Right lobe of liver (tissue), 6 donors: ENCODE measurements around the gene ADAR. TPM values are rescaled to one million over a fixed set of nuclear protein-coding genes. Genes with fewer than 3 reads are reported as not detected.
"Not testable (repeated sequence)": the region's sequence is repeated elsewhere in the genome, so short reads cannot be mapped to it uniquely, and the experiment has no call there.

Source experiments
- ATAC-seq, 4 donors: fragments of 200-7000 bp; cut with Tn5 transposase; one replicate each; pipeline ENCODE4 v1.9.1; 2020; ENCODE audit warnings: mild to moderate bottlenecking in 4 of 4, moderate library complexity in 4 of 4
- DNase-seq, 3 donors: peaks; one replicate each; pipeline ENCODE4 v3.0.0-alpha.2; 2020
- H3K27ac ChIP-seq, 3 donors: fragments of 200-600 bp; one replicate each; pipeline ENCODE4 v1.8.0; 2022
- H3K27me3 ChIP-seq, 2 donors: fragments of 200-600 bp; one replicate each; pipeline ENCODE4 v1.8.0; 2022
- H3K36me3 ChIP-seq, 4 donors: fragments of 200-600 bp; sonication (generic) in 1 of 4; one replicate each; pipeline versions ENCODE4 v1.5.1 to v1.8.0; 2017 to 2022; ENCODE audit warnings: control low read depth in 1 of 4
- H3K4me1 ChIP-seq, 4 donors: fragments of 200-600 bp; sonication (generic) in 1 of 4; one replicate each; pipeline versions ENCODE4 v1.5.1 to v1.8.0; 2017 to 2022; ENCODE audit warnings: control low read depth in 1 of 4
- H3K4me3 ChIP-seq, 3 donors: fragments of 200-600 bp; one replicate each; pipeline ENCODE4 v1.8.0; 2022
- H3K9me3 ChIP-seq, 4 donors: fragments of 200-600 bp; sonication (generic) in 1 of 4; one replicate each; pipeline versions ENCODE4 v1.5.1 to v1.8.0; 2017 to 2022; ENCODE audit warnings: control low read depth in 1 of 4
- POLR2A ChIP-seq: fragments of 450-650 bp; IDR thresholded peaks from one replicate; pipeline ENCODE4 v1.6.1; 2017; ENCODE audit warnings: antibody characterized with exemption, mild to moderate bottlenecking
- WGBS: methylation state at CpG from one replicate; pipeline ENCODE4 v1.1.6; 2018; ENCODE audit warnings: low coverage, low lambda C conversion rate; ENCODE audit not compliant: insufficient coverage; ENCODE audit errors: missing lambda C conversion rate; 5-methylcytosine and 5-hydroxymethylcytosine counted together
- intact Hi-C, 2 donors: fragments of 100-400 bp; cut with DNase I; formaldehyde crosslinking; loops; one replicate each; pipeline versions ENCODE4 v1.11.2 to v1.14.1; 2022
- long read RNA-seq: library from polyadenylated mRNA; unstranded; transcript quantifications from one replicate; pipeline ENCODE4 v2.0.0, GENCODE V29; 2019
- total RNA-seq, 6 experiments: library from RNA; depleted of rRNA in 2 of 6; stranded (reverse); fragments of >200 nt in 2 of 6; fragmentation: NEBNext Ultra II Directional in 3 of 6; extraction: Animal tissue kit (Norgen Biotek cat#: 25700) in 3 of 6; gene quantifications; one replicate each; pipeline versions ENCODE4 v1.1.0 to v1.2.4, GENCODE V29; 2016 to 2023
- TF ChIP-seq, protein P1 (sequence below), 4 donors: fragments of 200-600 bp in 3 of 4; fragments of 450-650 bp in 1 of 4; IDR thresholded peaks; one replicate each; pipeline versions ENCODE4 v1.5.1 to v1.8.0; 2016 to 2022; ENCODE audit warnings: antibody characterized with exemption in 4 of 4, mild to moderate bottlenecking in 2 of 4
- donor health status: DM: no; HTN: yes; CAD: no.
- donor health status: DM: no; HTN: no; CAD: no.
- donor health status: DM: no; HTN: no; CAD: no.
- donor health status: DM: no; HTN: yes; CAD: no.
- donor health status: DM: no; HTN: yes; CAD: no.

Gene ADAR, protein sequence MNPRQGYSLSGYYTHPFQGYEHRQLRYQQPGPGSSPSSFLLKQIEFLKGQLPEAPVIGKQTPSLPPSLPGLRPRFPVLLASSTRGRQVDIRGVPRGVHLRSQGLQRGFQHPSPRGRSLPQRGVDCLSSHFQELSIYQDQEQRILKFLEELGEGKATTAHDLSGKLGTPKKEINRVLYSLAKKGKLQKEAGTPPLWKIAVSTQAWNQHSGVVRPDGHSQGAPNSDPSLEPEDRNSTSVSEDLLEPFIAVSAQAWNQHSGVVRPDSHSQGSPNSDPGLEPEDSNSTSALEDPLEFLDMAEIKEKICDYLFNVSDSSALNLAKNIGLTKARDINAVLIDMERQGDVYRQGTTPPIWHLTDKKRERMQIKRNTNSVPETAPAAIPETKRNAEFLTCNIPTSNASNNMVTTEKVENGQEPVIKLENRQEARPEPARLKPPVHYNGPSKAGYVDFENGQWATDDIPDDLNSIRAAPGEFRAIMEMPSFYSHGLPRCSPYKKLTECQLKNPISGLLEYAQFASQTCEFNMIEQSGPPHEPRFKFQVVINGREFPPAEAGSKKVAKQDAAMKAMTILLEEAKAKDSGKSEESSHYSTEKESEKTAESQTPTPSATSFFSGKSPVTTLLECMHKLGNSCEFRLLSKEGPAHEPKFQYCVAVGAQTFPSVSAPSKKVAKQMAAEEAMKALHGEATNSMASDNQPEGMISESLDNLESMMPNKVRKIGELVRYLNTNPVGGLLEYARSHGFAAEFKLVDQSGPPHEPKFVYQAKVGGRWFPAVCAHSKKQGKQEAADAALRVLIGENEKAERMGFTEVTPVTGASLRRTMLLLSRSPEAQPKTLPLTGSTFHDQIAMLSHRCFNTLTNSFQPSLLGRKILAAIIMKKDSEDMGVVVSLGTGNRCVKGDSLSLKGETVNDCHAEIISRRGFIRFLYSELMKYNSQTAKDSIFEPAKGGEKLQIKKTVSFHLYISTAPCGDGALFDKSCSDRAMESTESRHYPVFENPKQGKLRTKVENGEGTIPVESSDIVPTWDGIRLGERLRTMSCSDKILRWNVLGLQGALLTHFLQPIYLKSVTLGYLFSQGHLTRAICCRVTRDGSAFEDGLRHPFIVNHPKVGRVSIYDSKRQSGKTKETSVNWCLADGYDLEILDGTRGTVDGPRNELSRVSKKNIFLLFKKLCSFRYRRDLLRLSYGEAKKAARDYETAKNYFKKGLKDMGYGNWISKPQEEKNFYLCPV
- 100 to 1,000 TPM in 1 of 6 experiments, 10 to 100 TPM in 5; 69.9 to 105 (median 78.7) TPM for total RNA-seq
- long read RNA-seq, partial matches to known transcripts, result 3 of 8 reads
- long read RNA-seq, other reads (novel, unspliced or antisense), result 5 of 8 reads

DNA sequence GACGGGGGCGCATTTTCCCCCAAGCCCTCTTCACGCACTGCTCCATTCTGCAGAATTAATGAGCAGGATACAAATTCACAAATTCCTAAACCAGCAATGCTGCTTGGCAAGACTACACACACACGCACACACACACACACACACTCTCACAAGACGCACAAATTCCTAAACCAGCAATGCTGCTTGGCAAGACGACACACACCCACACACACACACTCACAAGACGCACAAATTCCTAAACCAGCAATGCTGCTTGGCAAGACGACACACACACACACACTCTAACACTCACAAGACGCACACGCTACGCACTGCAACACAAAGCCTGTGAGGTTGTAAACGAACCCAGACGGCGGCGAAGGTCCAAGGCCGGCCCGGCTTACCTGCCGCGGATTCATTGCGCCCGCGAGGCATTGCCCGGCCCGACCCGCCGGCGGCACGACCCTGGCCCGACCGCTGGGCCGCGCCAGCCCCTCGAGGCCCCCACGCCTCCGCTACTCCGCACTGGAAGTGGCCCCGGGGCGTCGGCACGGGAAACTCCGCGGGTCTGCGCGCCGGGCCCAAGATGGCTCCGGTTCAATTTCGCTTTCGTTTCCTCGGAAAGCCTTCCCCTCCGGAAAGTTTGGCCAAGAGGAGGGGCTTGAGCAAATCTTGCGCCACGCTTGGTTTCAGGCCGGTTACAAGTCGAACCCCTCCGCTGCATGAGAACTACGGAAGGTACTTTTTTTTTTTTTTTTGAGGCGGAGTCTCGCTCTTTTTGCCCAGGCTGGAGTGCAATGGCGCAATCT lies at the start of gene ADAR:
TSS of gene ADAR (minus strand) at position 578 of the 788 bp plus-strand sequence. CDS start at position 398, 180 bp downstream.
- H3K9me3 ChIP-seq, result no peaks in the 10 kb centered on the region
- DNase-seq, result peak; percentile 91 to 96 (median 95)
- no peaks in the 10 kb centered on the region for H3K36me3 ChIP-seq
- no peaks in the 10 kb centered on the region for H3K27me3 ChIP-seq
- H3K27ac ChIP-seq, result peak within 1 kb of the TSS; percentile 93 to 96 (median 95)
- peak; percentile 92 to 94 (median 93) for ATAC-seq
- intact Hi-C loops, result no loop called here
- TF ChIP-seq, protein P1, sequence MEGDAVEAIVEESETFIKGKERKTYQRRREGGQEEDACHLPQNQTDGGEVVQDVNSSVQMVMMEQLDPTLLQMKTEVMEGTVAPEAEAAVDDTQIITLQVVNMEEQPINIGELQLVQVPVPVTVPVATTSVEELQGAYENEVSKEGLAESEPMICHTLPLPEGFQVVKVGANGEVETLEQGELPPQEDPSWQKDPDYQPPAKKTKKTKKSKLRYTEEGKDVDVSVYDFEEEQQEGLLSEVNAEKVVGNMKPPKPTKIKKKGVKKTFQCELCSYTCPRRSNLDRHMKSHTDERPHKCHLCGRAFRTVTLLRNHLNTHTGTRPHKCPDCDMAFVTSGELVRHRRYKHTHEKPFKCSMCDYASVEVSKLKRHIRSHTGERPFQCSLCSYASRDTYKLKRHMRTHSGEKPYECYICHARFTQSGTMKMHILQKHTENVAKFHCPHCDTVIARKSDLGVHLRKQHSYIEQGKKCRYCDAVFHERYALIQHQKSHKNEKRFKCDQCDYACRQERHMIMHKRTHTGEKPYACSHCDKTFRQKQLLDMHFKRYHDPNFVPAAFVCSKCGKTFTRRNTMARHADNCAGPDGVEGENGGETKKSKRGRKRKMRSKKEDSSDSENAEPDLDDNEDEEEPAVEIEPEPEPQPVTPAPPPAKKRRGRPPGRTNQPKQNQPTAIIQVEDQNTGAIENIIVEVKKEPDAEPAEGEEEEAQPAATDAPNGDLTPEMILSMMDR (IDR thresholded peaks at IDR 0.05), result no peak
- TF ChIP-seq POLR2A, result peak; percentile 23
- 0% methylated on average over 34 of the region's 59 CpGs for WGBS
- peak within 1 kb of the TSS; percentile 71 to 97 (median 77) for H3K4me3 ChIP-seq
- peaks cover 0 to 37% (median 13%) of the 10 kb centered on the region in 4 donors for H3K4me1 ChIP-seq

DNA sequence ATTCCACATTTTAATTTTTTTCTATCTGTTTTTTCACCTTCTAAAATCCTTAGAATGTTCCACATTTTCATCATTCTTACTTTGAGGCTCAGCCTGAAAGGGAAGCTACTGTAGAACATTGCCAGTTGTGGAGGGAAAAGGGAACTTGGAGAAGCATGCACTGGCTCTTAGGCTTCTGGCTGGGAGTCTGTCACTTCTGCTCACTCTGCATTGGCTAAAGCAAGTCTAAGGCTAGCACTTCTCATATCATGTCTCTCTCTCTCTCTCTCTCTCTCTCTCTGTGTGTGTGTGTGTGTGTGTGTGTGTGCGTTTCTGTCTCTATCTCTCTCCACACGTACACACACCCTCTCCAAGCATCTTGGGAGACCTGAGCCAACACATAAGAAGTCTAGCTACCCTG lies 49.6 kb upstream of the ADAR start:
- intact Hi-C loops, result no loop called here
- no peaks in the 10 kb centered on the region for H3K27me3 ChIP-seq
- no peaks in the 10 kb centered on the region for H3K4me1 ChIP-seq
- H3K36me3 ChIP-seq, result no peaks in the 10 kb centered on the region
- no peak overlapping the region for H3K4me3 ChIP-seq
- no peaks in the 10 kb centered on the region for H3K9me3 ChIP-seq
- ATAC-seq (peak; percentile 37 to 72 (median 50)), DNase-seq (no peak)
- WGBS, result 11% methylated on average over 2 of the region's 2 CpGs
- TF ChIP-seq, protein P1 (IDR thresholded peaks at IDR 0.05), result no peak
- no peak for TF ChIP-seq POLR2A
- H3K27ac ChIP-seq, result no peak overlapping the region

DNA sequence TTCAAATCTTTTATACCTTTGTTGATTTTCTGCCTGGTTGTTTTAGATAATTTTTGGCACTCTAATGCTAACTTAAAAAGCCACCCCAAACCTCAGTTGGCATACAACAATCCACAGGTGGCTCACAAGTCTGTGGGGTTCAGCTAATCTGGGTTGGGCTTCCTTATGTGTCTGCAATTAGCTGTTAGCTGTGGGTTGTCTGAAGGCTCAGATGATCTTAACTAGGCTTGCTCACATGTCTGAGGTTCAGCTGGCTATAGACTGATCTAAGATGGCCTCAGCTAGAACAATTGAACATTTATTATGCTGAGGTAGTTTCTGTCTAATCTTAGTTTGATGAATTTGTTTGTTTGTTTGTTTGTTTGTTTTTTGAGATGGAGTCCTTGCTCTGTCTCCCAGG lies 44.9 kb upstream of the ADAR start:
- Histone ChIP-seq H3K4me3 (no peak overlapping the region), H3K36me3 (no peaks in the 10 kb centered on the region), H3K27me3 (no peaks in the 10 kb centered on the region), H3K4me1 (no peaks in the 10 kb centered on the region), H3K27ac (no peak overlapping the region), H3K9me3 (no peaks in the 10 kb centered on the region)
- DNase-seq (no peak), ATAC-seq (no peak)
- intact Hi-C loops, result no loop called here
- TF ChIP-seq POLR2A, result no peak
- TF ChIP-seq, protein P1 (IDR thresholded peaks at IDR 0.05), result no peak

DNA sequence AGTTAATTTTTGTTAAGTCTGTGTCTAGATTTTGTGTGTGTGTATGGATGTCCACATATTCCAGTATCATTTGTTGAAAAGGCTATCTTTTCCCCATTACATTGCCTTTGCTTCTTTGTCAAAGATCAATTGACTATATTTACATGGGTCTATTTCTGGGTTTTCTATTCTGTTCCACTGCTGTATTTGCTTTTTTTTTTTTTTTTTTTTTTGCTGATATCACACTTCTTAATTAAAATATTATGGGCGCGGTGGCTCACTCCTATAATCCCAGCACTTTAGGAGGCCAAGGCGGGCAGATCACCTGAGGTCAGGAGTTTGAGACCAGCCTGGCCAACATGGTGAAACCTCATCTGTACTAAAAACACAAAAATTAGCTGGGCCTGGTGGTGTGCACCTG lies 36.7 kb upstream of the ADAR start:
- H3K36me3 ChIP-seq, H3K4me1 ChIP-seq, DNase-seq, H3K27me3 ChIP-seq, ATAC-seq, H3K4me3 ChIP-seq, H3K27ac ChIP-seq, intact Hi-C loops, H3K9me3 ChIP-seq: not testable (repeated sequence)
- WGBS, result 96% methylated on average over 3 of the region's 3 CpGs
